HG03159 (cell line): Measurements from ENCODE around the gene SPOPL.
A peak's percentile ranks its signal among the peaks of the same experiment; 100 is the strongest.

Source experiments
- ATAC-seq: cut with Tn5 transposase; IDR thresholded peaks from one replicate; pipeline ENCODE4 v1.9.1; 2021; ENCODE audit warnings: mild to moderate bottlenecking, moderate library complexity; ENCODE audit not compliant: unreplicated experiment

Gene SPOPL

GRCh38 chr2:138494265-138494966 is 7.2 kb upstream of the SPOPL start:
- no peak for ATAC-seq

DNA sequence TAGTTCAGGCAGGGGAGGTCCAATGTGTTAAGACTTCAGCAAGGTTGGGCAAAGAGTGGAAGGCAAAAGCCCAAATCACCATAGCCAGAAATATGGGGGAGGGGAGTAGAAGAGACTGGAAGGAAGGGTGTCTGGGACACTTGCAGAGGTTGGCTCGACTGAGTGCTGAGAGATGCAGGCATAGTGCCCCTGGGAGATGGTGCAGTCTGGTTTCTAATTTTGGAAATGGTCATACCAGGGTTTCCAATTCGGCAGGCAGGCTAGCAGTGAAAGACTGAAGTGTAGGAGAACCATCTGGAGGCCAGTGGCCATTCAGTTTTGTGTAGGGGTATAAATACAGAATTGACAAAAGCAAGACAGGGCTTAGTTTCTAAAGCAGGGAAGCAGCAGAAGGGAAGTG is 6.2 kb upstream of the SPOPL start:
- ATAC-seq: no peak

- no peak for ATAC-seq
Observed at GRCh38 chr2:138496096-138496651, 5.4 kb upstream of the SPOPL start.

- no peak for ATAC-seq
Observed at GRCh38 chr2:138497294-138497693, 4.3 kb upstream of the SPOPL start.

DNA sequence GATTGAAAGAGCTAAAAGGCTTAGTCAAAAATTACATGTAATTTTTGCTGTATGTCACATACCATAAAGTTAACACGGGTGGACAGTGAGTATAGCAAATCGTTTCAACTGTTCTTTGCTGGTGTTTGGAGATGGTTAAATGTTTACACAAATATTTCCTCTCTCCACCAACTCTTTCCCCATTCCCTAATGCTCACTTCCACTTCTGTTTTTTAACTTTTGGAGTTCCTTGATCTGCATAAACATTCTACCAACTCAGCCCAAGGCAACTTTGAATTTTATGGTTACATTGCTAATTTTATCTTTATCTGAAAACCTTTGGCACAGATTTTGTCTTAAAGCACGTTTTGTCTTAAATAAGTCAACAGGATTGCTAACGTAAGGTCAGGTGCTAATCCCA is 1.9 kb upstream of the SPOPL start:
- no peak for ATAC-seq

DNA sequence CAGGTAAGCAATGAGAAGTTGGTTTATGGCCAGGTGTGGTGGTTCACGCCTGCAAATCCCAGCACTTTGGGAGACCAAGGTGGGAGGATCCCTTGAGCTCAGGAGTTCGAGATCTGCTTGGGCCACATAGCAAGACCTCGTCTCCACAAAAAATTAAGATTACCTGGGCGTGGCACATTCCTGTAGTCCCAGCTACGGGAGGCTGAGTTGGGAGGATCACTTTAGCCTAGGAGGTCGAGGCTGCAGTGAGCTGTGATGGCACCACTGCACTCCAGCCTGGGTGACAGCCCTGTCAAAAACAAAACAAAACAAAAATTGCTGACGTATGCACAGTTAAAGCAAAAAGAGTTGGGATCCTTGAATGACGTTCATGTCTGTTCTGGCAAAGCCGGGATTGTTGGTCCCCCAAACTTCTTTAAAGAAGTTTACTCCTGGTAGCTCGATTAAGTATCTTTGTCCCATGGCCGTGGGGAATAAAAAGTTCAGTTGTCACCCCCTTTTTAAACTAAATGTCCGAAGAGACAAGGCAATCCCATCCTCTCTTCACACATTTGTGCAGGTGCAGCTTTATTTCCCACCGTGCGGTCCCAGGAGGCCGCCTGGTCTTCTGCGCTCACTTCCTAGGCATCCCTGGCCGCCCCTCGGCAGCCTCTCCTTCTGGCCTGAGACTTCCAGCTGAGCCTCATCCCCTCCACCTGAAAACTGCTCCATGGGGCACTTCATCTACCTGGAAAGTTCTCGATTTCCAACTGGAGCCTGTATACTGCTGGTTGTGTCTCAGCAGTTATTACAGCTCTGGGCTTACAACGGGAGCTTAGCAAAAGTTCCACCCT is 762 bp upstream of the SPOPL start:
- ATAC-seq: peak; percentile 2

DNA sequence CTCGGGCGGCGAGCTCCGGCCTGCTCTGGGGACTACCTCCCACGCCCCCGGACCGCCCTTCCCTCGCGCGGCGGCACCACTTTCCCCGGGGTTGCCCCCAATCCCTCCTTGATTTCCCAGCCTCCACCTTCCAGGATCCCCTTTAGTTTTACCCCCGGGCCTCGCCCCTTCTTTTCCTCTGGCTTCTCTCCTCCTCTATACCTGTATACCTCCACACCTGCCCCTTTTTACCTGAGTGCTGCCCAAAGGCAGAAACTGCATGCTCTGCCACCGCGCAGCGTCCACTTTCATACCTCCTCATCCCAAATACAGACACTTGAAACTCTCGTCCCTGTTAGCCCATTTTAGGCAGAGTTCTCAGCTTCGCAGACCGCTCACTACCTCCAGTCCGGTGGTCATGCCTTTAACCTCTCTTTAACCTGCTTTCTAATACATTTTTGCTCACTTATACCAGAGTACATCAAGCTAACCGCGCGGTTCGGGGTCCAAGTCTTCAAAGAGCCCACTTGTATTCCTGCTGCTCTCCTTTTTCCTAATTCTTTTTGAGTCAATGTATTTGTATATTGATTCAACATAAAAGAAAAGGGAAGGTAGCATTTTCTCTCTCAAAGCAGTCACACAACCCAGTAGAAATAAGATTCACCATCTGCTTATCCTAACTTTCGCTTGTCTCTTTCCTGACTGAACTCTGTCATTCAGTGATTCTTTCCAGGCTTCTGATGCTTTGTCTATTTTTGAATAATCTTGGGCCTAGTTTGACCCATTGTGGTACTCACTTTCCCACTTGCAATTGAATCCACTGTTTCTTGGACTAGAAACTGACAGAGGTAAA is 901 bp downstream of the SPOPL start:
- ATAC-seq: no peak

GRCh38 chr2:138503087-138503442 is 1.5 kb downstream of the SPOPL start:
- no peak for ATAC-seq

DNA sequence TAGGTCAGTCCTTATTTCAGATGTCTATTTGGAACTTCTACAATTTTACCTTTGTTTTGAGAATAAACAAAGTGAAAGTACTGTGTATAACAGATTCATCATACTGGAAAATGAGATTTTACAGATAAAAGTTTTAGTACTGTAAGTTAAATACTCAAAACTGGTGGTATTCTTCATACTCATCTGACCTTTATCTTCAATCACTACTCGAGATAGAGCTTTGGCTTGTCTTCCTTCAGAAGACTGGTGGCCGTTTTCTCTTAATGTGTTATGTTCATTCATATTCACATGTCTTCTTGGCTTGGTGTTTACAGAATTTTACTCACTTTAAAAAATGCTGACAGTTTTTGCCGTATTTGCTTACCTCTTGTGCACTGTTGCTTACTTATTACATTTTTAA is 2.1 kb downstream of the SPOPL start:
- ATAC-seq: no peak

- ATAC-seq: no peak
Observed at GRCh38 chr2:138504092-138504491, 2.5 kb downstream of the SPOPL start.

- ATAC-seq: peak; percentile 52
Observed at GRCh38 chr2:138504546-138505235, 3.1 kb downstream of the SPOPL start.

GRCh38 chr2:138507267-138507666 is 5.7 kb downstream of the SPOPL start:
- no peak for ATAC-seq

DNA sequence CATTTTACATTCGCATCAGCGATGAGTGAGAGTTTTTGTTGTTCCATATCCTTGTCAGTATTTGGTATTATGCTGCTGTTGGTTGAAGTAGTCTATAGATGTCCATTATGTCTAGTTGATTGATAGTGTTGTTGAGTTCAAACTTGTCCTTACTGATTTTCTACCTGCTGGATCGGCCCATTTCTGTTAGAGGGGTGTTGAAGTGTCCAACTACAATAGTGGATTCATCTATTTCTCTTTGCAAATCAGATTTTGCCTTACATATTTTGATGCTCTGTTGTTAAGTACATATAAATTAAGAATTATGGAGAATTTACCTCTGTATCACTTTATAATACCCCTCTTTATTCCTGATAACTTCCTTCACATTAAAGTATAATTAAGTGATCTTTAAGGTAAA is 8.7 kb downstream of the SPOPL start:
- ATAC-seq: no peak

DNA sequence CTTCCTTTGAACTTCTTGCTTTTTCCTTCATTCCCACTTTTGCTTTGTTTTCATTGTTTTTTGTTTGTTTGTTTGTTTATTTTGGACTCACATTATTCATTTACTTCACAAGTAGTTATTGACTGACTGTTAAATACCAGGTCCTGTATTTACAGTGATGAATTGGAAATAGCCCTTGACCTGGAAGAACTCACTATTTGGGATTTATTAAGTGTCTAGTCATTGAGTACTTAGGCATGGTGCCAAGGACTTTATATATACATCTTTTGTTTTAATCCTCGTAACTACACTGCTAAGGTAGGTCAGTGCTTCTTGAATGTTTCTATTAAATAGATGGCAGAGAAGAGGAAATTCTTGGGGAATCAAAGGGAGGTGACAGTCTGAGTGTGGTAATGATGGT is 11.1 kb downstream of the SPOPL start:
- no peak for ATAC-seq

DNA sequence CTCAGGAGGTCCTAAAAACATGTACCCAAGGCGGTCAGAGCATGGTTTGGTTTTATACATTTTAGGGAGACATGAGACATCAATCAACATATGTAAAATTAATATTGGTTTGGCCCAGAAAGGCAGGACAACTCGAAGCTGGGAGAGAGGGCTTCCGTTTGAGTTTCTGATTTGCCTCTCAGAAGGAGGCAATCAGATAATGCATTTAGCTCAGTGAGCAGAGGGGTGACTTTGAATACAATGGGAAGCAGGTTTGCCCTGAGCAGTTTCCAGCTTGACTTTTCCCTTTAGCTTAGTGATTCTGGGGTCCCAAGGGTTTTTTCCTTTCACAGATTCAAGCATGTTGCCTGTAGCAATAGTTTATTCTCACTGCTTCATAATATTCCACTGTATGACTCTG is 12.6 kb downstream of the SPOPL start:
- ATAC-seq: no peak

GRCh38 chr2:138515092-138515491 is 13.5 kb downstream of the SPOPL start:
- ATAC-seq: no peak

DNA sequence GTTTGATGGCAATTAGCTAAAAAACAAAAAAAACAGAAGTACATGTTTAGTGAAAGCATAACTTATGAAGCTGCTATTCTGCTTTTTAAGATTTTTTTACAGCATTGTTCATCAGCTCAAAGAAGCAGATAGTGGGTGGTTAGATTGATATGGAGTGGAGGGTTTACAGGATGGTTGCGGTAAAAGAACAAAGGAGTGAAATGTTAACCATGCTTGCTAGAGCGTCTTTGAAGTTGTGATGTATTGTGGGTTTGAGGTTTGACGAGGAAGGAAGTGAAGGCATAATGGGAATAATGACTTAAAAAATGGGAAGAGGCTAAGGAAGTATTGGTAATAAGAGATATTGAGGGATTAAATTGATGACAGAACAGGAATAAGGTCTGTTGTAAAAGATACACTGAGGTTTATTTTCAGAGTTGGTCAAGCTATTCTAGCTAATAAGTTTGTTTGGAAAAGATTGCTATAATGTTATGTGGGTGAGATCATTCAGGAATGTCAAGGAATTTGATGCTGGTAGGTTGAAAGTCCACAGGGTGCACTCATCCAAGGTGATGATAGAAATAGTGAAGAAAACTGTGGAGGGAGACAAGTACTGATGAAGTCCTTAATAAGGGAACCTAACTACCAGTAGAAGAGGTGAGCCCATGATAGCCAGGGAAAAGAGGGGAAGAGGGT is 14.6 kb downstream of the SPOPL start:
- no peak for ATAC-seq

GRCh38 chr2:138518860-138519259 is 17.3 kb downstream of the SPOPL start:
- ATAC-seq: no peak

DNA sequence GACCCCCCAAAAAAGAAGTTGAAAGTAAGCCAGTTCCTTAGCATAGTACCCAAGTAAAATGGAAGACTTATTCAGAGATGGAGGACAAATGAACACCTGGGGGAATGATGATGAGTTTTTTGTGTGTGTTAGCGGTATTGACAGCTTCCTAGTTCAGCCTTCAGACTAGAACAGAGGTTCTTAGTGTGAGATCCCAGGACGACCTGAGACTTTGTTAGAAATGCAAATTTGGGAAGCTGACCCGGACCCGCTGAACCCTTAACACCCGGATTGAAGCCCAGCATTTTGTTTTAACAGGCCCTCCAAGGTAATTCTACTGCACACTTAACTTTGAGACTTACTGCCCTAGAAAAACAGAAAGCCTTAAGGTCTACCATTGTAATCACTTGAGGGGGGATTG is 20.3 kb downstream of the SPOPL start:
- no peak for ATAC-seq

DNA sequence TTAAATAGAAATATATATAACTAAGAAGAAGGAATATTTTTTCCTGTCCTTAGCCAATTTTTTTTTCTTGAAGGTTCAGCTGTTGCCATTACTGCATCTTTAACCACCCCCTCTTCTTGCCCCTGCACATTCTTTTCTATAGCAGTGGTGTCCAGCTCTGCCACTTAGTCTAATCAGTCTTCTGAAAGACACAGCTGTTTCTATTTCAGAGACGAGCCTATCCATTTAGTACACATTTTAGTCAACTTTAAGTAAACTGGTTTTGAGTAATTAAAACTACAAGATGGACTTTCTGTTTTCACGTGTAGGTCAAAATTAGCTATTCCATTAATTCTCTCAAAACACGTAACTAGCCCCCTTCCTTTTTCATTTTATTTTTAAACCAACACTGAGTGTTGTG is 21.0 kb downstream of the SPOPL start:
- peak; percentile 75 for ATAC-seq
